HFFc6 (cell line): ENCODE data around the gene AGMO. TPM values are rescaled to one million over a fixed set of nuclear protein-coding genes. Genes with fewer than 3 reads are reported as not detected.

Experiments
- DNase-seq: peaks from one replicate; pipeline ENCODE4 v3.0.0-alpha.2; 2018
- H3K27ac Mint-ChIP-seq: 2 replicates; pipeline ENCODE4 v1.8.0; 2020; ENCODE audit warnings: mild to moderate bottlenecking, mixed read lengths
- H3K27me3 Mint-ChIP-seq: 2 replicates; pipeline ENCODE4 v1.8.0; 2021; ENCODE audit warnings: mild to moderate bottlenecking, moderate library complexity, mixed read lengths; ENCODE audit not compliant: insufficient read depth
- H3K36me3 Mint-ChIP-seq: 2 replicates; pipeline ENCODE4 v1.8.0; 2021; ENCODE audit warnings: low read depth, mixed read lengths
- H3K4me1 Mint-ChIP-seq: 2 replicates; pipeline ENCODE4 v1.8.0; 2020; ENCODE audit warnings: low read depth, mixed read lengths
- H3K4me3 Mint-ChIP-seq: 2 replicates; pipeline ENCODE4 v1.8.0; 2020; ENCODE audit warnings: mild to moderate bottlenecking, moderate library complexity, mixed read lengths
- H3K9me3 Mint-ChIP-seq: 2 replicates; pipeline ENCODE4 v1.8.0; 2020; ENCODE audit warnings: mild to moderate bottlenecking, mixed read lengths
- CTCF ChIP-seq: fragments of 200-600 bp; sonication (generic); IDR thresholded peaks from 2 replicates; pipeline ENCODE4 v1.5.0; 2021; ENCODE audit warnings: antibody characterized with exemption, mild to moderate bottlenecking
- total RNA-seq, 6 experiments: library from RNA; stranded (reverse); fragmentation: NEBNext Ultra II Directional; extraction: Animal tissue kit (Norgen Biotek cat#: 25700); gene quantifications; 2 replicates in 1 of 6; 3 replicates in 5 of 6; pipeline ENCODE4 v1.2.3, GENCODE V29; 2021

The AGMO gene
- total RNA-seq, 6 experiments from 2014 or later = 0.07 to 0.09 TPM; not detected in 4

GRCh38 chr7:15396210-15397158, 165.3 kb downstream of the AGMO start:
- H3K27ac Mint-ChIP-seq = no peak overlapping the region
- H3K36me3 Mint-ChIP-seq = peaks cover 5% of the 10 kb centered on the region

GRCh38 chr7:15389073-15389472, 172.7 kb downstream of the AGMO start:
- Mint-ChIP-seq H3K9me3 (no peaks in the 10 kb centered on the region), H3K27ac (no peak overlapping the region), H3K4me3 (no peak overlapping the region), H3K27me3 (peaks cover 2% of the 10 kb centered on the region; the same call in 1 of the 2 replicates), H3K36me3 (no peaks in the 10 kb centered on the region), H3K4me1 (no peaks in the 10 kb centered on the region)
- TF ChIP-seq CTCF = peak; percentile 47
- DNase-seq = no peak

More at GRCh38 chr7:15396210-15397158, 165.3 kb downstream of the AGMO start:
- no peak for TF ChIP-seq CTCF
- no peak for DNase-seq
- H3K9me3 Mint-ChIP-seq = peaks cover 8% of the 10 kb centered on the region
- H3K4me1 Mint-ChIP-seq = peaks cover 18% of the 10 kb centered on the region
- peaks cover 6% of the 10 kb centered on the region for H3K27me3 Mint-ChIP-seq
- no peak overlapping the region for H3K4me3 Mint-ChIP-seq

- no peak overlapping the region for H3K4me3 Mint-ChIP-seq
- H3K27ac Mint-ChIP-seq = no peak overlapping the region
- H3K4me1 Mint-ChIP-seq = no peaks in the 10 kb centered on the region
These were observed 183.2 kb downstream of the AGMO start for GRCh38 chr7:15378494-15379145.

GRCh38 chr7:15376600-15376999, 185.2 kb downstream of the AGMO start:
- no peak overlapping the region for H3K27ac Mint-ChIP-seq
- no peak for DNase-seq
- no peaks in the 10 kb centered on the region for H3K9me3 Mint-ChIP-seq
- no peaks in the 10 kb centered on the region for H3K36me3 Mint-ChIP-seq
- no peak for TF ChIP-seq CTCF
- no peak overlapping the region for H3K4me3 Mint-ChIP-seq
- no peaks in the 10 kb centered on the region for H3K27me3 Mint-ChIP-seq
- no peaks in the 10 kb centered on the region for H3K4me1 Mint-ChIP-seq

More at GRCh38 chr7:15378494-15379145, 183.2 kb downstream of the AGMO start:
- no peaks in the 10 kb centered on the region for H3K9me3 Mint-ChIP-seq
- TF ChIP-seq CTCF = no peak
- no peaks in the 10 kb centered on the region for H3K36me3 Mint-ChIP-seq
- no peaks in the 10 kb centered on the region for H3K27me3 Mint-ChIP-seq
- no peak for DNase-seq

GRCh38 chr7:15370441-15370840, 191.4 kb downstream of the AGMO start:
- Mint-ChIP-seq H3K4me3 (no peak overlapping the region), H3K27me3 (no peaks in the 10 kb centered on the region), H3K27ac (no peak overlapping the region), H3K4me1 (no peaks in the 10 kb centered on the region), H3K9me3 (no peaks in the 10 kb centered on the region), H3K36me3 (no peaks in the 10 kb centered on the region)
- DNase-seq = no peak
- TF ChIP-seq CTCF = no peak
